ENCODE results near the gene ZNF865. TPM values are rescaled to one million over a fixed set of nuclear protein-coding genes. Genes with fewer than 3 reads are reported as not detected.
A peak's percentile ranks its signal among the peaks of the same experiment; 100 is the strongest.

ZNF865 gene
- total and polyA plus RNA-seq, 10 of the 15 experiments (the other 5 are each of a cell fraction or from before 2014, with no cell fraction given): 0.02 to 18.3 (median 0.90) TPM

- TF ChIP-seq RELB (IDR thresholded peaks at IDR 0.05; ENCODE audit: low read depth): no peak
These were observed 19.6 kb upstream of the ZNF865 start (continued) for GRCh38 chr19:55585658-55586339.

- ChIA-PET CTCF (interaction anchor here (0.7 to 1.6 kb wide), 7 partner anchors 12 to 119 kb away, joined by 3 to 10 read pairs (median 3); partner anchors contain the start of gene FIZ1), SMC1A (ENCODE audit: uncharacterized antibody, unreplicated experiment) (interaction anchor here (1.0 to 2.4 kb wide), 4 partner anchors 9 to 44 kb away, joined by 3 to 6 read pairs (median 3); partner anchors contain the start of genes ZNF784 and ZNF865), RAD21 (ENCODE audit: unreplicated experiment) (interaction anchor here (1.8 kb wide), 1 partner anchor 12 kb away, joined by 8 read pairs; the partner anchor contains the start of gene FIZ1), POLR2A (interaction anchor here (1.7 kb wide), 1 partner anchor 12 kb away, joined by 6 read pairs; the partner anchor contains the start of gene FIZ1)
- no TSS peak for BruUV-seq (replicated peaks)
- H3K27ac ChIP-seq (ENCODE audit: control insufficient read depth, insufficient read depth): no peak overlapping the region
- in situ Hi-C loops (cut with MboI): no loop called here
- peak; percentile 100 for ATAC-seq
- H4K20me1 ChIP-seq (ENCODE audit: control insufficient read depth, insufficient read depth): no peaks in the 10 kb centered on the region
- H2AFZ ChIP-seq (ENCODE audit: control insufficient read depth, low read depth, low read length): peak overlapping the region; percentile 62
- intact Hi-C loops (cut with micrococcal nuclease; ENCODE audit: unreplicated experiment): no loop called here
- H3K27me3 ChIP-seq (replicated peaks in 1 of 2; ENCODE audit: control insufficient read depth in 2 of 2, insufficient read depth in 2 of 2, low read length in 1 of 2): no peaks in the 10 kb centered on the region
- H3K79me2 ChIP-seq (ENCODE audit: control insufficient read depth, insufficient read depth, low read length): no peaks in the 10 kb centered on the region
- no peaks in the 10 kb centered on the region for H3K36me3 ChIP-seq (ENCODE audit: control insufficient read depth in 2 of 2, insufficient read depth in 2 of 2, low read length in 1 of 2)
- 2% methylated on average over 40 of the region's 40 CpGs for WGBS (ENCODE audit: insufficient coverage, insufficient replicate concordance, low lambda C conversion rate, missing lambda C conversion rate)
- peaks cover 5% of the 10 kb centered on the region for H3K4me1 ChIP-seq (ENCODE audit: control insufficient read depth, insufficient read depth, low read length)
- FAIRE-seq: peak; percentile 98
- H3K4me2 ChIP-seq (ENCODE audit: control insufficient read depth, insufficient read depth): peak overlapping the region; percentile 78
- peak overlapping the region; percentile 64 for H3K4me3 ChIP-seq
- no peaks in the 10 kb centered on the region for H3K9me3 ChIP-seq (replicated peaks; ENCODE audit: control insufficient read depth, insufficient read depth, low read length)
- DNase-seq (ENCODE audit: low read depth, low spot score): peak; percentile 60
- no peak overlapping the region for H3K9ac ChIP-seq (ENCODE audit: control insufficient read depth, insufficient read depth, low read length)
- TF ChIP-seq PKNOX1 (IDR thresholded peaks at IDR 0.05): peak; percentile 84
- TF ChIP-seq BHLHE40 (IDR thresholded peaks at IDR 0.05; ENCODE audit: borderline replicate concordance in 1 of 2, low read depth in 2 of 2, low read length in 1 of 2): peak in 1 of 2 experiments; percentile 36; a peak in 2 of 4 replicates
- peak; percentile 49; the same call in 1 of the 2 replicates for TF ChIP-seq MXI1 (IDR thresholded peaks at IDR 0.05; ENCODE audit: low read depth, low read length)
- no peak for TF ChIP-seq SUZ12 (IDR thresholded peaks at IDR 0.05; ENCODE audit: unreplicated experiment)
- TF ChIP-seq EGR1 (IDR thresholded peaks at IDR 0.05; ENCODE audit: borderline replicate concordance in 1 of 2, low read depth in 2 of 2, low read length in 2 of 2): no peak
- TF ChIP-seq PML (IDR thresholded peaks at IDR 0.05; ENCODE audit: low read length): no peak
- TF ChIP-seq ZBTB40 (IDR thresholded peaks at IDR 0.05; ENCODE audit: borderline replicate concordance): no peak
- TF ChIP-seq CHD2 (IDR thresholded peaks at IDR 0.05; ENCODE audit: borderline replicate concordance, low read depth, low read length): peak; percentile 85
- TF ChIP-seq IKZF1 (conservative IDR thresholded peaks at IDR 0.05): 0 out of 2 replicates have a peak, but pooled peaks have one; percentile 24
- 0 out of 2 replicates have a peak, but pooled peaks have one; percentile 20 for TF ChIP-seq YY1 (IDR thresholded peaks at IDR 0.05; ENCODE audit: low read depth, low read length)
- TF ChIP-seq HDGF (IDR thresholded peaks at IDR 0.05): 0 out of 2 replicates have a peak, but pooled peaks have one; percentile 20
- TF ChIP-seq SREBF1 (IDR thresholded peaks at IDR 0.05; ENCODE audit: low read length): no peak
These were observed 18.3 kb upstream of the ZNF865 start for GRCh38 chr19:55586976-55587668.
